Lower lobe of right lung (tissue), 2 donors: ENCODE measurements around the gene FOXP1. TPM values are rescaled to one million over a fixed set of nuclear protein-coding genes. Genes with fewer than 3 reads are reported as not detected.

ENCODE experiments used
- ATAC-seq, 2 donors: fragments of 200-7000 bp; cut with Tn5 transposase; one replicate each; pipeline ENCODE4 v1.9.1; 2020 to 2022; ENCODE audit warnings: mild to moderate bottlenecking in 2 of 2, moderate library complexity in 2 of 2
- DNase-seq: peaks from one replicate; pipeline ENCODE4 v3.0.0-alpha.2; 2020
- H3K27ac ChIP-seq: fragments of 200-600 bp; one replicate; pipeline ENCODE4 v1.8.0; 2022
- H3K27me3 ChIP-seq: fragments of 200-600 bp; one replicate; pipeline ENCODE4 v1.8.0; 2022; ENCODE audit warnings: low read depth
- H3K36me3 ChIP-seq: fragments of 200-600 bp; one replicate; pipeline ENCODE4 v1.8.0; 2022; ENCODE audit warnings: mild to moderate bottlenecking
- H3K4me1 ChIP-seq: fragments of 200-600 bp; one replicate; pipeline ENCODE4 v1.8.0; 2022
- H3K4me3 ChIP-seq: fragments of 200-600 bp; one replicate; pipeline ENCODE4 v1.8.0; 2022; ENCODE audit warnings: mild to moderate bottlenecking
- H3K9me3 ChIP-seq: fragments of 200-600 bp; one replicate; pipeline ENCODE4 v1.8.0; 2022
- intact Hi-C: fragments of 100-400 bp; cut with DNase I; formaldehyde crosslinking; loops from one replicate; pipeline ENCODE4 v1.11.0; 2022
- total RNA-seq: library from RNA; stranded (reverse); fragmentation: NEBNext Ultra II Directional; extraction: Animal tissue kit (Norgen Biotek cat#: 25700); gene quantifications from one replicate; pipeline ENCODE4 v1.2.1, GENCODE V29; 2021
- TF ChIP-seq, protein P1 (sequence below): fragments of 200-600 bp; IDR thresholded peaks from one replicate; pipeline ENCODE4 v1.8.0; 2022; ENCODE audit warnings: antibody characterized with exemption, mild to moderate bottlenecking
- donor health status: DM: no; HTN: yes; CAD: no; lungs with severe emphysema.

FOXP1 gene
- total RNA-seq, 1 donor from 2014 or later = 138 TPM

DNA sequence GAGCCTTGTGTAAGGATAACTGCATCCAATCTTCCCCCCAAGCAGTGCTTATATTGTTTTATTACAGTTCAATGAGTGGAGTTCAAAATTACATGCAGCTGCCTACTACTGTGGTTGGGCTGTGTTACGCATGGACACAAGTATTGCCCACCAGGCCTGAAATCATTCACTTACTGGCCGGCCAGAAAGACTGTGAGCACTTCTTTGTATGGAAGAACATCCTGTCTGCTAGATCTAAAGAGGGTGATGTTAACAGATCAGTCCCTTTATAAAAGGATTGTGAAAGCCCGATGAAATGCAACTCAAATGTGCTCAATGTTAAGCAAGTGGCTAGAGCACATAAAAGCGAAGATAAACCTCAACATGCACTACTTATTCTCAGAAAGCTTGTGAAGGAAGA lies 132.5 kb downstream of the FOXP1 start:
- no peaks in the 10 kb centered on the region for H3K9me3 ChIP-seq
- H3K27me3 ChIP-seq = no peaks in the 10 kb centered on the region
- intact Hi-C loops = no loop called here
- TF ChIP-seq, protein P1, sequence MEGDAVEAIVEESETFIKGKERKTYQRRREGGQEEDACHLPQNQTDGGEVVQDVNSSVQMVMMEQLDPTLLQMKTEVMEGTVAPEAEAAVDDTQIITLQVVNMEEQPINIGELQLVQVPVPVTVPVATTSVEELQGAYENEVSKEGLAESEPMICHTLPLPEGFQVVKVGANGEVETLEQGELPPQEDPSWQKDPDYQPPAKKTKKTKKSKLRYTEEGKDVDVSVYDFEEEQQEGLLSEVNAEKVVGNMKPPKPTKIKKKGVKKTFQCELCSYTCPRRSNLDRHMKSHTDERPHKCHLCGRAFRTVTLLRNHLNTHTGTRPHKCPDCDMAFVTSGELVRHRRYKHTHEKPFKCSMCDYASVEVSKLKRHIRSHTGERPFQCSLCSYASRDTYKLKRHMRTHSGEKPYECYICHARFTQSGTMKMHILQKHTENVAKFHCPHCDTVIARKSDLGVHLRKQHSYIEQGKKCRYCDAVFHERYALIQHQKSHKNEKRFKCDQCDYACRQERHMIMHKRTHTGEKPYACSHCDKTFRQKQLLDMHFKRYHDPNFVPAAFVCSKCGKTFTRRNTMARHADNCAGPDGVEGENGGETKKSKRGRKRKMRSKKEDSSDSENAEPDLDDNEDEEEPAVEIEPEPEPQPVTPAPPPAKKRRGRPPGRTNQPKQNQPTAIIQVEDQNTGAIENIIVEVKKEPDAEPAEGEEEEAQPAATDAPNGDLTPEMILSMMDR = no peak
- H3K4me3 ChIP-seq = no peak overlapping the region
- no peak for DNase-seq
- ATAC-seq = no peak
- H3K36me3 ChIP-seq = no peaks in the 10 kb centered on the region
- H3K27ac ChIP-seq = no peak overlapping the region
- peaks cover 63% of the 10 kb centered on the region for H3K4me1 ChIP-seq

- ATAC-seq (no peak), DNase-seq (no peak)
- Histone ChIP-seq H3K9me3 (no peaks in the 10 kb centered on the region), H3K27ac (no peak overlapping the region), H3K4me3 (no peak overlapping the region), H3K4me1 (peaks cover 63% of the 10 kb centered on the region), H3K36me3 (no peaks in the 10 kb centered on the region), H3K27me3 (no peaks in the 10 kb centered on the region)
- TF ChIP-seq, protein P1 = no peak
- intact Hi-C loops = no loop called here
Observed at GRCh38 chr3:71450162-71450561, 133.4 kb downstream of the FOXP1 start.

DNA sequence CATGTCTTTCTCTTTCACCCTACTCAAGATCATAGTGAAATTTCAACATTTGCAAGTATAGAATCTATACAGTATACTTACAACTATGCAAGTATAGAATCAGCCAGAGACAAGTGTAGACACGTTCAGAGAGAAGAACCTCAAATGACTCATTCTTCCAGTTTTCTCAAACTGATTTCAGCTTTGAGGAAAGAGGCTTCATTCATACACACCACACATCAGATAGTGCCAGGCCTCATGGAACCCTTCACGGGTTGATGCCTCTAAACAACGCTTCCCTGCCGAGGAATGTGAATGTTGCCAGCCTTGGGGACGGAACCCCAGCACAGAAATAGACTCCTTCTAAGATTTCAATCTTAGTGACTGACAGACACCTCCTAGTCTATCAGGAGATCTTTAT lies 135.7 kb downstream of the FOXP1 start:
- intact Hi-C loops = no loop called here
- no peak overlapping the region for H3K27ac ChIP-seq
- TF ChIP-seq, protein P1 = no peak
- no peak overlapping the region for H3K4me3 ChIP-seq
- no peak for ATAC-seq
- H3K27me3 ChIP-seq = no peaks in the 10 kb centered on the region
- no peak for DNase-seq
- no peaks in the 10 kb centered on the region for H3K9me3 ChIP-seq
- peaks cover 65% of the 10 kb centered on the region for H3K4me1 ChIP-seq
- no peaks in the 10 kb centered on the region for H3K36me3 ChIP-seq

DNA sequence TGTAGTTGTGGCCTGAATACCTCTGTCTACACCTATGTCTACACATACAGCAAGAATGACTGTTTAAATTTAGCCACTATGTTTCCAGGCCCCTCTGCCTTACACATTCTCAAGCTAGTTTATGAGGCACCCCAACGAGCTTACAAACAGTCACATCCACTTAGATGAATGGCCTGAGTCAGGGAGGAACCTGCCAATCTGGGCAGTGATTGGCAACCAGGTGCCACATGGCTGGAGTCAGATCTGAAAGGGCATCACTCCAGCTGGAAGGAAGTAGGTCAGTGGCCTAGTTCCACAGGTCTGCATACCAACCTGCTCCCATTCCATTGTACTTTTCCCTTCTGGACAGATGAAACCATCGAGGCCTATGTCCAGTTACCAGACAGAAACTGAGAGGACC lies 136.3 kb downstream of the FOXP1 start:
- DNase-seq = no peak

GRCh38 chr3:71446734-71447133 lies 136.8 kb downstream of the FOXP1 start:
- H3K4me3 ChIP-seq = no peak overlapping the region
- ATAC-seq (no peak), DNase-seq (no peak)
- intact Hi-C loops = no loop called here
- peak overlapping the region; percentile 9 for H3K27ac ChIP-seq
- H3K36me3 ChIP-seq = no peaks in the 10 kb centered on the region
- H3K9me3 ChIP-seq = no peaks in the 10 kb centered on the region
- H3K27me3 ChIP-seq = no peaks in the 10 kb centered on the region
- peaks cover 76% of the 10 kb centered on the region for H3K4me1 ChIP-seq
- TF ChIP-seq, protein P1 = no peak

More for the DNA sequence above, 136.3 kb downstream of the FOXP1 start:
- TF ChIP-seq, protein P1 = no peak
- H3K36me3 ChIP-seq = no peaks in the 10 kb centered on the region
- ATAC-seq = no peak
- no peaks in the 10 kb centered on the region for H3K9me3 ChIP-seq
- intact Hi-C loops = no loop called here
- H3K27ac ChIP-seq = peak overlapping the region; percentile 9
- no peaks in the 10 kb centered on the region for H3K27me3 ChIP-seq
- H3K4me1 ChIP-seq = peaks cover 71% of the 10 kb centered on the region
- no peak overlapping the region for H3K4me3 ChIP-seq

DNA sequence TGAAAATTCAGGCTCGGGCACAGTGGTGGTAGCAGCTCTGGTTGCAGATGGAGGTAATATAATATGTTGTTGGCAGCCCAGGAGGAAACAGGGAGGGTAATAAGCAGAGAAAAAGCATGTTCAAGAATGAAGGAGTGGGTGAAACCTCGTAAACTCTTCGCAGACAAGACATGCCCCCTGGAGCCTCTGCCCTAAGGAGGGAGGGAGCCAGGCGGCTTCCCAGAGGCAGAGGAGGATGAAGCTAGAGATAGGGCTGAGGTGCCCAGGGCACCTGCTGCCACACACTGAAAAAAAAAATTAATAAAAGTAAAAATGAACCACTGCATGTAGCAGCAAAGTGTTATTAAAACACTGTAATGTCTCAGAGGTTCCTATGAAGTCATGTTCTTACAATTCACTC lies 137.3 kb downstream of the FOXP1 start:
- intact Hi-C loops = no loop called here
- Histone ChIP-seq H3K27ac (peak overlapping the region; percentile 9), H3K27me3 (no peaks in the 10 kb centered on the region), H3K9me3 (no peaks in the 10 kb centered on the region), H3K4me1 (peaks cover 77% of the 10 kb centered on the region), H3K36me3 (no peaks in the 10 kb centered on the region), H3K4me3 (no peak overlapping the region)
- DNase-seq (no peak), ATAC-seq (no peak)
- TF ChIP-seq, protein P1 = no peak
